KMS-11 (cell line): ENCODE measurements around the gene ABI3BP.
"Not testable (repeated sequence)": the region's sequence is repeated elsewhere in the genome, so short reads cannot be mapped to it uniquely, and the experiment has no call there.

ENCODE experiments used
- H2AFZ ChIP-seq: fragments of 200-600 bp; sonication (generic); 2 replicates; pipeline ENCODE4 v1.6.1; 2016; ENCODE audit warnings: antibody characterized with exemption, mixed run types, low read depth
- H3K27ac ChIP-seq: fragments of 200-600 bp; sonication (generic); 2 replicates; pipeline ENCODE4 v1.6.1; 2016; ENCODE audit warnings: mild to moderate bottlenecking, mixed run types
- H3K27me3 ChIP-seq: fragments of 200-600 bp; sonication (generic); 2 replicates; pipeline ENCODE4 v1.6.1; 2017; ENCODE audit warnings: mild to moderate bottlenecking, low read depth, mixed run types, moderate library complexity; ENCODE audit not compliant: insufficient read depth
- H3K36me3 ChIP-seq: fragments of 200-600 bp; sonication (generic); 2 replicates; pipeline ENCODE4 v1.6.1; 2017; ENCODE audit warnings: mild to moderate bottlenecking, mixed run types; ENCODE audit not compliant: insufficient read depth
- H3K4me1 ChIP-seq: fragments of 200-600 bp; sonication (generic); 2 replicates; pipeline ENCODE4 v1.6.1; 2016; ENCODE audit warnings: mild to moderate bottlenecking, low read depth, mixed run types; ENCODE audit not compliant: poor library complexity, severe bottlenecking
- H3K4me2 ChIP-seq: fragments of 200-600 bp; sonication (generic); 2 replicates; pipeline ENCODE4 v1.7.0; 2016; ENCODE audit warnings: mild to moderate bottlenecking, mixed run types
- H3K4me3 ChIP-seq: fragments of 200-600 bp; sonication (generic); IDR thresholded peaks from 2 replicates; pipeline ENCODE4 v1.6.1; 2017; ENCODE audit warnings: low read depth, low read length, mixed read lengths; ENCODE audit not compliant: insufficient read depth
- H3K79me2 ChIP-seq: fragments of 200-600 bp; sonication (generic); 2 replicates; pipeline ENCODE4 v1.6.1; 2016; ENCODE audit warnings: low read depth, mixed run types; ENCODE audit not compliant: insufficient read depth
- H3K9ac ChIP-seq: fragments of 200-600 bp; sonication (generic); 2 replicates; pipeline ENCODE4 v1.6.1; 2016; ENCODE audit warnings: mild to moderate bottlenecking, mixed run types
- H4K20me1 ChIP-seq: fragments of 200-600 bp; sonication (generic); 2 replicates; pipeline ENCODE4 v1.6.1; 2016; ENCODE audit warnings: mild to moderate bottlenecking, mixed run types; ENCODE audit not compliant: insufficient read depth
- TF ChIP-seq, protein P1 (sequence below): fragments of 200-600 bp; sonication (generic); conservative IDR thresholded peaks from 2 replicates; pipeline ENCODE4 v1.6.1; 2017; ENCODE audit warnings: low read depth, mild to moderate bottlenecking, antibody characterized with exemption, low read length, moderate library complexity, mixed read lengths

The ABI3BP gene

DNA sequence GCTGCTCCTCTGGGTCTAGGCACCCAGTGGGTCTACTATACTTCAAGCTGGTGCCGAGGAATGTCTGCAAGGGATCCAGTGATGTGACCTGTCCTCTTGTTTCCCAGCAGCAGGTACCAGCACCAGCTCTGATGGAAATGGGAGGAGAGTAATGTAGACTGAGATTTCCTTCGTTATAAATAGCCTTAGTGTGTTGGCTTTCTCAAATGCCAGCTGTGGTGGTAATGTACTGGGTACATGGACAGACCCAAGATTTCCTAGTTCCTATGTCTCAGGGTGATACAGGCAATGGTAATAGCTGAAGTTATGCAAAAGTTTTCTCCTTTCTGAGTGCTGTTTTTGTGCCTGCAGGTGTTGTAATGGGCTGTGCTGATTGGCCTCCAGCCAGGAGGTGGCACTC lies 33.0 kb upstream of the ABI3BP start:
- Histone ChIP-seq H3K4me1 (no peaks in the 10 kb centered on the region), H3K27ac (no peak overlapping the region), H2AFZ (no peak overlapping the region), H3K4me3 (no peak overlapping the region), H3K9ac (no peak overlapping the region), H3K79me2 (no peaks in the 10 kb centered on the region), H4K20me1 (no peaks in the 10 kb centered on the region), H3K4me2 (no peak overlapping the region), H3K27me3 (no peaks in the 10 kb centered on the region), H3K36me3 (no peaks in the 10 kb centered on the region)
- TF ChIP-seq, protein P1, sequence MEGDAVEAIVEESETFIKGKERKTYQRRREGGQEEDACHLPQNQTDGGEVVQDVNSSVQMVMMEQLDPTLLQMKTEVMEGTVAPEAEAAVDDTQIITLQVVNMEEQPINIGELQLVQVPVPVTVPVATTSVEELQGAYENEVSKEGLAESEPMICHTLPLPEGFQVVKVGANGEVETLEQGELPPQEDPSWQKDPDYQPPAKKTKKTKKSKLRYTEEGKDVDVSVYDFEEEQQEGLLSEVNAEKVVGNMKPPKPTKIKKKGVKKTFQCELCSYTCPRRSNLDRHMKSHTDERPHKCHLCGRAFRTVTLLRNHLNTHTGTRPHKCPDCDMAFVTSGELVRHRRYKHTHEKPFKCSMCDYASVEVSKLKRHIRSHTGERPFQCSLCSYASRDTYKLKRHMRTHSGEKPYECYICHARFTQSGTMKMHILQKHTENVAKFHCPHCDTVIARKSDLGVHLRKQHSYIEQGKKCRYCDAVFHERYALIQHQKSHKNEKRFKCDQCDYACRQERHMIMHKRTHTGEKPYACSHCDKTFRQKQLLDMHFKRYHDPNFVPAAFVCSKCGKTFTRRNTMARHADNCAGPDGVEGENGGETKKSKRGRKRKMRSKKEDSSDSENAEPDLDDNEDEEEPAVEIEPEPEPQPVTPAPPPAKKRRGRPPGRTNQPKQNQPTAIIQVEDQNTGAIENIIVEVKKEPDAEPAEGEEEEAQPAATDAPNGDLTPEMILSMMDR: no peak

DNA sequence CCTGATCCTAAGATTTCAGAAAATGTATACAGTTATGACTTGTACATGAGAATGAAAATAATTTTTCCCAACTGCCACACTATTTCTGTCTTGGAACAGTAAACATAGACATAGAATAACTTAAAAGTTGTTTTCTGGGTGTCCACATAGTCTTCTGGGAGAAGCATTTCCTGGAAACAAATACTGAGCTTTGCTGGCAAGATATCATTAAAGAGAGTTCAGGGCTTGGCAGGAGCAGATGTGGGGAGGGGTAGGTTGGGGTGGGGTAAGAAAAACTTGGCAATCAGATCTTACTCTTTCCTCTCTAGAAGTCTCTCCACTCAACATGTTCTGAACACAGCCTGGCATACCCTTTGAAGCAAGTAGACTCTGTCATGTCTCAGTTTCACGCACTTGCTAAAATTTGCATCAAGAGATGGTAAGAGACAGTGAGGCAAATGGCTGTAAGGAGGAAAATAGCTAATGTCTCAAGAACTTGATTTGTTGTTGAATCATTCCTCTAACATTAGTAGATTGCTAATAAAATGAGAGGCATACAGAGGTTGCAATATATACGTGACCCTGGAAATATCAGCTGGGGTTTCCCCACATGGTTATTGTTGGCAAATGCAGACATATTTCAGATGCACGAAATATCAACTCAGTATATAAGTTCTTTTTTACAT lies 27.3 kb upstream of the ABI3BP start:
- TF ChIP-seq, protein P1: no peak

GRCh38 chr3:101017017-101017416 lies 23.8 kb upstream of the ABI3BP start:
- TF ChIP-seq, protein P1: no peak
- no peak overlapping the region for H3K9ac ChIP-seq
- no peaks in the 10 kb centered on the region for H3K79me2 ChIP-seq
- no peak overlapping the region for H3K4me2 ChIP-seq
- no peaks in the 10 kb centered on the region for H4K20me1 ChIP-seq
- H3K4me3 ChIP-seq: no peak overlapping the region
- no peaks in the 10 kb centered on the region for H3K36me3 ChIP-seq
- no peaks in the 10 kb centered on the region for H3K4me1 ChIP-seq
- H3K27me3 ChIP-seq: no peaks in the 10 kb centered on the region
- H3K27ac ChIP-seq: no peak overlapping the region
- H2AFZ ChIP-seq: no peak overlapping the region

More for the DNA sequence above, 27.3 kb upstream of the ABI3BP start:
- H3K4me1 ChIP-seq: no peaks in the 10 kb centered on the region
- H3K4me2 ChIP-seq: no peak overlapping the region
- no peak overlapping the region for H2AFZ ChIP-seq
- H3K36me3 ChIP-seq: no peaks in the 10 kb centered on the region
- no peaks in the 10 kb centered on the region for H4K20me1 ChIP-seq
- no peak overlapping the region for H3K9ac ChIP-seq
- H3K79me2 ChIP-seq: no peaks in the 10 kb centered on the region
- H3K27me3 ChIP-seq: no peaks in the 10 kb centered on the region
- H3K27ac ChIP-seq: no peak overlapping the region
- no peak overlapping the region for H3K4me3 ChIP-seq

GRCh38 chr3:101012312-101012711 lies 19.1 kb upstream of the ABI3BP start:
- not testable (repeated sequence) for H3K9ac ChIP-seq, H3K4me1 ChIP-seq, H4K20me1 ChIP-seq, H3K27ac ChIP-seq, H3K36me3 ChIP-seq, H3K79me2 ChIP-seq, H3K4me3 ChIP-seq, H3K4me2 ChIP-seq, H2AFZ ChIP-seq, H3K27me3 ChIP-seq

- Histone ChIP-seq H3K36me3 (no peaks in the 10 kb centered on the region), H3K79me2 (no peaks in the 10 kb centered on the region), H3K9ac (no peak overlapping the region), H3K4me1 (no peaks in the 10 kb centered on the region), H3K4me3 (no peak overlapping the region), H2AFZ (no peak overlapping the region), H3K27ac (no peak overlapping the region), H4K20me1 (no peaks in the 10 kb centered on the region), H3K4me2 (no peak overlapping the region), H3K27me3 (no peaks in the 10 kb centered on the region)
- TF ChIP-seq, protein P1: no peak
These were observed 17.9 kb upstream of the ABI3BP start for GRCh38 chr3:101011136-101011535.
